H9 (cell line): ENCODE results near the gene CIB4. TPM values are rescaled to one million over a fixed set of nuclear protein-coding genes. Genes with fewer than 3 reads are reported as not detected.

Experiments
- DNase-seq: peaks from one replicate; pipeline ENCODE4 v3.0.0-alpha.2; 2017
- H2AFZ ChIP-seq: one replicate; pipeline ENCODE4 v1.6.1; 2013; ENCODE audit warnings: mild to moderate bottlenecking, low read length, control low read depth, moderate library complexity
- H2AK5ac ChIP-seq: 2 replicates; pipeline ENCODE4 v1.6.1; 2013; ENCODE audit warnings: low read length, control low read depth, mixed read lengths; ENCODE audit not compliant: insufficient read length
- H2BK120ac ChIP-seq: one replicate; pipeline ENCODE4 v1.6.1; 2013; ENCODE audit warnings: low read depth, mild to moderate bottlenecking, low read length, control low read depth, inconsistent platforms; ENCODE audit not compliant: poor library complexity, severe bottlenecking
- H2BK12ac ChIP-seq: 2 replicates; pipeline ENCODE4 v1.6.1; 2013; ENCODE audit warnings: low read length, control low read depth, mixed read lengths, low read depth; ENCODE audit not compliant: insufficient read length
- H2BK15ac ChIP-seq: 2 replicates; pipeline ENCODE4 v1.6.1; 2013; ENCODE audit warnings: low read depth, low read length, control low read depth
- H2BK20ac ChIP-seq: one replicate; pipeline ENCODE4 v1.6.1; 2013; ENCODE audit warnings: low read depth, mild to moderate bottlenecking, low read length, control low read depth, inconsistent platforms; ENCODE audit not compliant: poor library complexity, severe bottlenecking
- H2BK5ac ChIP-seq: 2 replicates; pipeline ENCODE4 v1.6.1; 2013; ENCODE audit warnings: low read length, control low read depth, mixed read lengths; ENCODE audit not compliant: insufficient read length
- H3K14ac ChIP-seq: 2 replicates; pipeline ENCODE4 v1.6.1; 2013; ENCODE audit warnings: low read length, control low read depth; ENCODE audit not compliant: insufficient read depth
- H3K18ac ChIP-seq: 2 replicates; pipeline ENCODE4 v1.6.1; 2013; ENCODE audit warnings: low read depth, mild to moderate bottlenecking, mixed read lengths, low read length, control low read depth; ENCODE audit not compliant: insufficient read length
- H3K23ac ChIP-seq: 2 replicates; pipeline ENCODE4 v1.6.1; 2013; ENCODE audit warnings: low read length, control low read depth, mixed read lengths, low read depth; ENCODE audit not compliant: insufficient read length
- H3K23me2 ChIP-seq: 2 replicates; pipeline ENCODE4 v1.6.1; 2013; ENCODE audit warnings: low read depth, mild to moderate bottlenecking, mixed read lengths, low read length, control low read depth; ENCODE audit not compliant: insufficient read length, poor library complexity, severe bottlenecking
- H3K27ac ChIP-seq: 2 replicates; pipeline ENCODE4 v1.5.1; 2013; ENCODE audit warnings: low read length, control low read depth, mixed read lengths, low read depth; ENCODE audit not compliant: insufficient read length
- H3K27me3 ChIP-seq: 2 replicates; pipeline ENCODE4 v1.6.1; 2013; ENCODE audit warnings: low read length, control low read depth, inconsistent platforms; ENCODE audit not compliant: insufficient read depth
- H3K4ac ChIP-seq: 2 replicates; pipeline ENCODE4 v1.6.1; 2013; ENCODE audit warnings: low read depth, mild to moderate bottlenecking, control low read depth, inconsistent platforms, low read length, moderate library complexity
- H3K4me1 ChIP-seq: 2 replicates; pipeline ENCODE4 v1.6.1; 2013; ENCODE audit warnings: low read length, control low read depth, inconsistent platforms; ENCODE audit not compliant: insufficient read depth
- H3K4me2 ChIP-seq: 2 replicates; pipeline ENCODE4 v1.6.1; 2013; ENCODE audit warnings: low read length, control low read depth, mixed read lengths; ENCODE audit not compliant: insufficient read length, insufficient read depth
- H3K56ac ChIP-seq: 2 replicates; pipeline ENCODE4 v1.6.1; 2013; ENCODE audit warnings: low read depth, mild to moderate bottlenecking, mixed read lengths, low read length, control low read depth; ENCODE audit not compliant: insufficient read length
- H3K79me1 ChIP-seq: 2 replicates; pipeline ENCODE4 v1.6.1; 2013; ENCODE audit warnings: low read depth, mild to moderate bottlenecking, moderate library complexity, low read length, control low read depth, inconsistent platforms; ENCODE audit not compliant: insufficient read depth, poor library complexity, severe bottlenecking
- H3K79me2 ChIP-seq: 2 replicates; pipeline ENCODE4 v1.6.1; 2013; ENCODE audit warnings: low read length, control low read depth, inconsistent platforms; ENCODE audit not compliant: insufficient read depth
- H3K9ac ChIP-seq: 2 replicates; pipeline ENCODE4 v1.6.1; 2013; ENCODE audit warnings: low read length, control low read depth, mixed read lengths; ENCODE audit not compliant: insufficient read length; ENCODE audit errors: extremely low read depth
- H3K9me3 ChIP-seq: one replicate; pipeline ENCODE4 v1.6.1; 2013; ENCODE audit warnings: low read depth, low read length, inconsistent platforms; ENCODE audit not compliant: control insufficient read depth
- H3T11ph ChIP-seq: one replicate; pipeline ENCODE4 v1.6.1; 2013; ENCODE audit warnings: mild to moderate bottlenecking, low read length, control low read depth, inconsistent platforms
- H4K20me1 ChIP-seq: one replicate; pipeline ENCODE4 v1.6.1; 2013; ENCODE audit not compliant: control insufficient read depth, insufficient read length, insufficient read depth
- H4K5ac ChIP-seq: 2 replicates; pipeline ENCODE4 v1.6.1; 2013; ENCODE audit warnings: low read depth, mild to moderate bottlenecking, mixed read lengths, low read length, control low read depth; ENCODE audit not compliant: insufficient read length
- H4K8ac ChIP-seq: replicated peaks from 2 replicates; pipeline ENCODE4 v1.6.1; 2013; ENCODE audit warnings: low read length, control low read depth, mixed read lengths, low read depth; ENCODE audit not compliant: insufficient read length
- H4K91ac ChIP-seq: 2 replicates; pipeline ENCODE4 v1.6.1; 2013; ENCODE audit warnings: low read depth, mild to moderate bottlenecking, moderate library complexity, mixed read lengths, low read length, control low read depth; ENCODE audit not compliant: insufficient read length
- H3K27ac Mint-ChIP-seq, 3 experiments: 2 replicates in 2 of 3; 3 replicates in 1 of 3; pipeline ENCODE4 v1.8.0; 2020 to 2021; ENCODE audit warnings: mixed read lengths in 3 of 3, mild to moderate bottlenecking in 1 of 3, moderate library complexity in 1 of 3
- H3K27me3 Mint-ChIP-seq: 2 replicates; pipeline ENCODE4 v1.8.0; 2021; ENCODE audit warnings: low read depth, mild to moderate bottlenecking, moderate library complexity, mixed read lengths
- H3K36me3 Mint-ChIP-seq, 3 experiments: 2 replicates in 2 of 3; 3 replicates in 1 of 3; pipeline ENCODE4 v1.8.0; 2020 to 2021; ENCODE audit warnings: low read depth in 3 of 3, mixed read lengths in 3 of 3; ENCODE audit not compliant: insufficient read depth in 1 of 3
- H3K4me1 Mint-ChIP-seq, 2 experiments: 2 replicates each; pipeline ENCODE4 v1.8.0; 2020; ENCODE audit warnings: mixed read lengths in 2 of 2
- H3K4me3 Mint-ChIP-seq, 2 experiments: 2 replicates in 1 of 2; 3 replicates in 1 of 2; pipeline ENCODE4 v1.8.0; 2020 to 2021; ENCODE audit warnings: mild to moderate bottlenecking in 2 of 2, mixed read lengths in 2 of 2, moderate library complexity in 1 of 2
- H3K9me3 Mint-ChIP-seq, 2 experiments: 2 replicates in 1 of 2; 3 replicates in 1 of 2; pipeline ENCODE4 v1.8.0; 2020; ENCODE audit warnings: mild to moderate bottlenecking in 2 of 2, mixed read lengths in 2 of 2, moderate library complexity in 1 of 2
- CTCF ChIP-seq: fragments of 200-600 bp; sonication (generic); conservative IDR thresholded peaks from 3 replicates; pipeline ENCODE4 v1.8.0; 2021; ENCODE audit warnings: antibody characterized with exemption, mild to moderate bottlenecking
- WGBS: extraction: QIAGEN DNeasy Blood & Tissue Kit; methylation state at CpG from one replicate; pipeline ENCODE4 v1.1.7; 2013; ENCODE audit warnings: missing lambda C conversion rate, low lambda C conversion rate, mixed read lengths; ENCODE audit not compliant: insufficient read length; ENCODE audit errors: extremely low coverage; 5-methylcytosine and 5-hydroxymethylcytosine counted together
- total RNA-seq: library from RNA; stranded (reverse); gene quantifications from 2 replicates; pipeline ENCODE4 v1.2.1, GENCODE V29; 2021

Gene CIB4
- total RNA-seq, 1 experiment from 2014 or later, result not detected

- no CpG with 5 or more reads among the region's 3 CpGs for WGBS
- H3K4me3 Mint-ChIP-seq, result no peak overlapping the region
- H2BK12ac ChIP-seq, result no peak overlapping the region
Measured at GRCh38 chr2:26681656-26682055, 40.5 kb upstream of the CIB4 start.

More at GRCh38 chr2:26681656-26682055, 40.5 kb upstream of the CIB4 start:
- H3K4ac ChIP-seq, result no peak overlapping the region
- no peak for DNase-seq
- H2AK5ac ChIP-seq, result no peak overlapping the region
- no peak overlapping the region for H4K5ac ChIP-seq
- no peak overlapping the region for H4K91ac ChIP-seq
- H3T11ph ChIP-seq, result no peak overlapping the region
- H3K56ac ChIP-seq, result no peak overlapping the region
- no peak overlapping the region for H2AFZ ChIP-seq
- H3K9ac ChIP-seq, result no peak overlapping the region
- H2BK15ac ChIP-seq, result no peak overlapping the region
- no peak for TF ChIP-seq CTCF
- H3K9me3 Mint-ChIP-seq, result peaks cover 8 to 13% of the 10 kb centered on the region in 2 experiments; a peak in 3 of 5 replicates
- H3K18ac ChIP-seq, result no peak overlapping the region
- H3K27me3 ChIP-seq, result no peaks in the 10 kb centered on the region
- no peak overlapping the region for H2BK5ac ChIP-seq
- no peaks in the 10 kb centered on the region for H3K4me1 ChIP-seq
- no peak overlapping the region for H3K27ac Mint-ChIP-seq
- H3K27me3 Mint-ChIP-seq, result peaks cover 63% of the 10 kb centered on the region
- H3K79me1 ChIP-seq, result no peaks in the 10 kb centered on the region
- no peak overlapping the region for H3K14ac ChIP-seq
- H3K79me2 ChIP-seq, result no peaks in the 10 kb centered on the region
- no peaks in the 10 kb centered on the region for H3K9me3 ChIP-seq
- H3K23me2 ChIP-seq, result no peaks in the 10 kb centered on the region
- H4K20me1 ChIP-seq, result no peaks in the 10 kb centered on the region
- peaks cover 0 to 7% (median 7%) of the 10 kb centered on the region in 3 experiments; a peak in 3 of 7 replicates for H3K36me3 Mint-ChIP-seq
- H3K4me2 ChIP-seq, result no peak overlapping the region
- no peak overlapping the region for H2BK20ac ChIP-seq
- H3K27ac ChIP-seq, result no peak overlapping the region
- H2BK120ac ChIP-seq, result no peak overlapping the region
- no peak overlapping the region for H3K23ac ChIP-seq
- H3K4me1 Mint-ChIP-seq, result peaks cover 9% of the 10 kb centered on the region in 2 experiments; a peak in 3 of 4 replicates
- H4K8ac ChIP-seq, result no peak overlapping the region
